Measurements from ENCODE around the gene KLF6.

DNA sequence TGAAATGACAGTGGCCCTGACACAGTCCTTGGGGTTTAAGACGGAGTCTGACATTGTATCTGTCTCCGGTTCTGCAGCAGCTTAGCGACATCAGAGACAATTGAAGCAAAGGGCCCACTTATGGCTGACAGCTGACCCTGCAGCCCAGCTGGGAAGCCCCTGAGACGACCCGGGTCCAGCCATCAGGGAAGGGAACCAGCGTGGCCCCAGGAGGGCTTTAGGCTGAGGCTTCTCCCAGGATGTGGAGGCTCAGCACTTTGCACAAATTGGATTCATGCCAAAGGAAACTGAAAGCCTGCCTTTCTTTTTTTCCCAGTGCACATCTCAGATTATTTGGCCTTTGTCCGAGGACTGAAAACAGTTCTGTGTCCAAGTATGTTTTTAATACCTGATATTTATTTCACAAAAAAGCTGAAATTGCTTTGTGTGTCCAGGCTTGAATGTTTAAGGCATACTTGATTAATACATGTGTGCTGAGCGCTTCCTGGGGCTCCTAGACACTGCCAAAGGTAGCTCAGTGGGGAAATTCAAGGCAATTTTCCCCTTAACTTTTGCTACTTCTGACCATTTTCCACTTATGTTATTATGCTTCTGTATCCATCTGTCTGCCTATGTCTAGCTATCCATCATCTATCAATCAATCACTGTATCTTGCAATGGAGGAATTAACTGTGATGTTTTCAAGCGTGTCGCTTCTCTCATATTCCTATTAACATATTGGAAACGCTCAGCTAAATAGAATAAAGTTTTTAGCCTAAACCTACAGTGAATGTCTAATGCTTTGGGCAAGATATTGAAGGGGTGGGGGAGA is 34.8 kb downstream of the KLF6 start:
- TF ChIP-seq, protein P1, sequence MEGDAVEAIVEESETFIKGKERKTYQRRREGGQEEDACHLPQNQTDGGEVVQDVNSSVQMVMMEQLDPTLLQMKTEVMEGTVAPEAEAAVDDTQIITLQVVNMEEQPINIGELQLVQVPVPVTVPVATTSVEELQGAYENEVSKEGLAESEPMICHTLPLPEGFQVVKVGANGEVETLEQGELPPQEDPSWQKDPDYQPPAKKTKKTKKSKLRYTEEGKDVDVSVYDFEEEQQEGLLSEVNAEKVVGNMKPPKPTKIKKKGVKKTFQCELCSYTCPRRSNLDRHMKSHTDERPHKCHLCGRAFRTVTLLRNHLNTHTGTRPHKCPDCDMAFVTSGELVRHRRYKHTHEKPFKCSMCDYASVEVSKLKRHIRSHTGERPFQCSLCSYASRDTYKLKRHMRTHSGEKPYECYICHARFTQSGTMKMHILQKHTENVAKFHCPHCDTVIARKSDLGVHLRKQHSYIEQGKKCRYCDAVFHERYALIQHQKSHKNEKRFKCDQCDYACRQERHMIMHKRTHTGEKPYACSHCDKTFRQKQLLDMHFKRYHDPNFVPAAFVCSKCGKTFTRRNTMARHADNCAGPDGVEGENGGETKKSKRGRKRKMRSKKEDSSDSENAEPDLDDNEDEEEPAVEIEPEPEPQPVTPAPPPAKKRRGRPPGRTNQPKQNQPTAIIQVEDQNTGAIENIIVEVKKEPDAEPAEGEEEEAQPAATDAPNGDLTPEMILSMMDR (IDR thresholded peaks at IDR 0.05; ENCODE audit: insufficient read depth, low read depth, low read length) = no peak
- no peak for TF ChIP-seq EZH2 (IDR thresholded peaks at IDR 0.05; ENCODE audit: insufficient read depth, low read length)

Data from astrocyte (in vitro differentiated cells and primary cell).